GM13977 (cell line): ENCODE data around the gene NAT16.
A peak's percentile ranks its signal among the peaks of the same experiment; 100 is the strongest.

Experiments
- DNase-seq: peaks from one replicate; pipeline ENCODE4 v3.0.0; 2012; ENCODE audit warnings: low spot score
- CTCF ChIP-seq: IDR thresholded peaks from 2 replicates; pipeline ENCODE4 v1.5.1; 2012; ENCODE audit warnings: mild to moderate bottlenecking, control low read depth; ENCODE audit not compliant: insufficient read depth; ENCODE audit errors: extremely low read depth, missing control alignments
- in situ Hi-C: fragments of 300-500 bp; cut with MboI; formaldehyde crosslinking; loops from one replicate; pipeline ENCODE4 v1.12.0; 2022; ENCODE audit warnings: low sequenced_read_pairs, low pct_unique_long_range_greater_than_20kb, mixed read lengths, inconsistent platforms; ENCODE audit not compliant: unreplicated experiment

The NAT16 gene

DNA sequence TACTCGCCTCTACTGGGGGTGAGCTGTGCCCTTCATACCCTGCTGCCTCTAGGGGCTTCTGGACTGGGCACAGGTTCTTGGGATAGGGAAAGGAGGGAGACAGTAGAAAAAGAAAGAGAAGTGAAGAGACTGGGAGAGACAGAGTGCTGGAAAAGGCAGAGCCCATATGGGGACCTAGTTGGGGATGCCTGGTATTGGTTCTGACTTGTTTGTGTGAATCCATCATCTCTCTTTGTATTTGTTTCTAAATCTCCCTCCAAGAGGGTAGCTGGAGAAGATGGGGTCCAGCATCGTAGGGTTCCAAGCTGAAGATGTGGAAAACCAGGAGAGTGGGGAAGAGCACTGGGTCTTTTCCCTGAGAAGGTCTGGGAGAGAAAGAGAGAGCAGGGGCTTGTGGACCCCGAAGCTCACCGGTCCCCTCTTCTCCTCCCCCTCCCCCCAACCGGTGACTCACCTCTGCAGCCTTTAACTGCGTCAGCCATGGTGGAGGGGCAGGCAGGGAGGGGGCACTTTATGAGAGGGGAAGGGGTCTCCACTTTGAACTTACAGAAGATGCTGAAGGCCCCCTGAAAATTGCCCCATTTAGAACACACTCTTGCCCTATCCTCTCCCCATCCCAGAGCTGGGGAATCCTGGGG lies 11.6 kb downstream of the NAT16 start:
- no peak for DNase-seq
- TF ChIP-seq CTCF, result no peak
- in situ Hi-C loops, result no loop called here

DNA sequence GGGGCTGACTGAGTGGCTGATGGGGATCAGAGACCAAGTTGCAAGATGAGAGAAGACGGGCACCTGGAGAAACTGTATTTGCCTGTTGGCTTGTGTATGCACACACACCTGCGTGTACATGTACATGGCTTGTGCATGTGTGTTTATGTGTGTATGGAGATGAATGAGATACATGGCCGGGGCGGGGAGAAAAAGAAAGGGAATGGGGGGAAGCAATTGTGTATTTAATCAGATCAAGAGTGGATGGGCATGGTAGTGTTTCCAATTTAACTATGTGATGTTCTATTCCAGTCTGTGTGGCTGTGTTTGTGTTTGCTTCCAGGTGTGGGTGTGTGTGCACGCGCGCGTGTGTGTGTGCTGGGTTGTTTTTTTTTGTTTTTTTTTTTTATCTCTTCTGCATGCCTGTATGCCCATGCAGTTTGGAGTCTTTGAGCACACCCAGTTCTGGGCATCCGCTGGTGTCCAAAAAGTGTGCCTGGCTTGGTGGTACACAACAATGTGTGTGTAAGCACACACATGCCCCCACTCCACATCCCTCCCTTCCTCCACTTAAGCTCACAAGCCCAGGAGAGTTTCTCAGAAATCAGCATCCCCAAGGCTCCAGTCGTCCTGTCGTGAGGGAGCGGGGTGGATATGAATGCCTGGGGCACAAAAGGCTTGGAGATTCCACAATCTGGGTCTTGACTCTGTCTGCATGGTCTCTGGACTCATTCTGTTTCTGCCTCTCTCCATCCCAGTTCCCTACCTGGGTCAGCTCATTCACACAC lies 12.3 kb downstream of the NAT16 start:
- DNase-seq, result no peak
- no peak for TF ChIP-seq CTCF
- in situ Hi-C loops, result no loop called here

DNA sequence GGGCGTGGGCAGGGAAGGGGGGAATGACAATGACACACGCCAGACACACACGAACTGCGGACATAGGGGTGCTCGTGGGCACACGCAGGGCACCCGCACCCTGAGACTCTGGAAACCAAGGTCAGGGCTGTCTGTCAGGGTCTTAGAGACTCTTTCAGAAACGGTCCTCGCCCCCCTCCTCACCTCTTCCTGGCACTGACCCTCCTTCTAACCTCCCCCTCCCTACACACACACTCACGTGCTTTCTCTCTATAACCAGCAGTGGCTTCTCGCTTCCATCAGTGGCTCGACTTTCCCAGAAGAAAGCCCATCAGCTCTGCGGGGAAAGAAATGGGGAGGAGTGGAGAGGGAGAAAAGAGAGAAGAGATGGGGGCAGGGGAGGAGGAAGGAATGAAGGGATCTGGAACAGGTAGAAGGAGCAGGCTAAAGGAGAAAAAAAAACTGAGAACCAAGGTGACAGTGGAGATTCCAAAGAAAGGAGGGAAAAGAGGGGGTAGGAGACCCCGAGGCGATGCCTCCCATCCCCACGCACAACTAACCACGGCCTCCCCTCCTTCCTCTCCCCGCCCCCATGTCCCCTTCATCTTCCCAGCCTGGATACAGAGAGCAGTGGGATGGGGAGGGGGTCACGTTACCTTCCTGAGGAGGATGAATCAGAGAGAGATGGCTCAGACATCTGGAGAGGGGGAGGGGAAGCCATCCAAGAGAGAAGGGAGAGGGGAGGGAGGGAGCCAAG lies 13.0 kb downstream of the NAT16 start:
- DNase-seq, result no peak
- TF ChIP-seq CTCF, result no peak
- in situ Hi-C loops, result no loop called here

DNA sequence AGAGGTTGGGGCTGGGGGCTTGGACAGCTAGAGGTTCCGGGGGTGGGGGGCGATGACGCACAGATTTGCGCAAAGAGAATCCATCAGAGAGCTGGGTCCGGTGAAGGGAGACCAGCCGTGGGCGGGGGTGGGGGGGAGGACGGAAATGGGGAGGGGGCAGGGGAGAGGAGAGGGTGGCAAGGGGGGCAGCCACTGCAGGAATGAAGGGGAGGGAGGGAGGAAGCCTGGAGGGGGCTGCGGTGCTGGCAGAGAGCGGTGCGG lies 13.5 kb downstream of the NAT16 start:
- in situ Hi-C loops, result no loop called here
- no peak for TF ChIP-seq CTCF
- DNase-seq, result no peak

- no peak for TF ChIP-seq CTCF
- no peak for DNase-seq
- in situ Hi-C loops, result no loop called here
Observed at GRCh38 chr7:101165958-101166647, 14.0 kb downstream of the NAT16 start.

GRCh38 chr7:101165075-101165957 lies 14.8 kb downstream of the NAT16 start, which contains the start of gene VGF:
TSS of gene VGF (minus strand) at chr7:101165569. CDS start at chr7:101164843, 726 bp downstream.
- DNase-seq, result peak; percentile 98
- no peak for TF ChIP-seq CTCF
- in situ Hi-C loops, result no loop called here
